Measurements from ENCODE around the gene ASB9.
A peak's percentile ranks its signal among the peaks of the same experiment; 100 is the strongest.
"Not testable (repeated sequence)": the region's sequence is repeated elsewhere in the genome, so short reads cannot be mapped to it uniquely, and the experiment has no call there.

ASB9 gene, protein sequence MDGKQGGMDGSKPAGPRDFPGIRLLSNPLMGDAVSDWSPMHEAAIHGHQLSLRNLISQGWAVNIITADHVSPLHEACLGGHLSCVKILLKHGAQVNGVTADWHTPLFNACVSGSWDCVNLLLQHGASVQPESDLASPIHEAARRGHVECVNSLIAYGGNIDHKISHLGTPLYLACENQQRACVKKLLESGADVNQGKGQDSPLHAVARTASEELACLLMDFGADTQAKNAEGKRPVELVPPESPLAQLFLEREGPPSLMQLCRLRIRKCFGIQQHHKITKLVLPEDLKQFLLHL

DNA sequence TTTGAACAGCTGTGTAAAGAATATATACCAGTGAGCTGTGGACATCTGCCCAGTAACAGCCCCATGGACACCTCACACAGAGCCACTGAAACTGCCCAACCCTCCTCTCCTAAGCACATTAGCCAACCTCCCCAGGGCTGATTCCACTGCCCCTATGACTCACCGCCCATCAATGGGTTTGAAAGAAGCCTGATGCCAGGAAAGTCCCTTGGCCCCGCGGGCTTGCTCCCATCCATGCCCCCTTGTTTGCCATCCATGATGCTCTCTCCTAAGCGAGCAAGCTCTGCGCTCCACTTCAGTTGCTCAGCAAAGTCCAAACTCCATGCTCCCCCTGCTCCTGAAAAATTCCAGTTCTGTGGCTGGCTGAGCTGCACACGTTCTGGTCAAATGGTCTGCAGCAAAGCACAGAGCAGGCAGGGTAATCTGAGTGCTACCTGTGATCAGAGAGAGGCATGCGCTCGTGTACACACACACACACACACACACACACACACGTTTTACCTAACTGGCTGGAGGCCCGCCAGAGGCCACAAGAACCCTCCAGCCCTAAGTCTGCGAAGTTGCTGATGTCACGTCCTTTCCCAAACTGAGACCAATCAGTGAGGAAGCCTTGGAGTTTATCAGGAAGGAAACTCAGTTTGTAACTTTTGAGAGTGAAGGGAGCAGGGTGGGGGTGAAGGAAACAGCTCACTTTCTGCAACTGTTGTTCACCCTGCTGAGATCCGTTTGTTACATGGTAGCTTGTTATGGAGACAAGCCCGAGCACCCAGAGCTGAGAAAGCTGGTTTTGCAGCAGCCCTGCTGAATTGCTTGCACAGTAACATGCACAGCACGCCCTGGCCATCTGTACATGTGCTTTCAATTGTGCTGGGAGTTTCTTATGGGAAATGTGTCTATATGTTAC is at the start of gene ASB9:
ASB9 (minus strand) TSS at position 466 of the 904 bp plus-strand sequence; CDS start at position 257, 209 bp downstream.
- peak; percentile 3 to 14 for DNase-seq

DNA sequence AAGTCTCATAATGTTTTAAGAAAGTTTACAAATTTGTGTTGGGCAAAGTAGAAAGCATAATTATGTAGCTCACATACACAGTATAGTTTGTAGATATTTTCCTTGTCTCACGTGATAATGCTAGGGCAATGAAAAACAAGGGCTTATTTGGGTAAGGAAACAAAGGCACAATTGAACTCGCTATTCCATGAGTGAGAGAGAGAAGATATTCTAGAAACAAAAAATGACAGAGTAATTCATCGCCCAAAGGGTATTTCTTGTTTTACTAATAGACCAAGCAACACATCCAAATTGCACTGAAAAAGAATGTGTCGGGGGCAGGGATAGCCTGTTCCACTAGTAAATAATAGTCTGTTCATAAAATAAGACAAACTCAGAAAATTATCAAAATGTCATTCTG is 49.2 kb upstream of the ASB9 start:
- DNase-seq, result no peak

DNA sequence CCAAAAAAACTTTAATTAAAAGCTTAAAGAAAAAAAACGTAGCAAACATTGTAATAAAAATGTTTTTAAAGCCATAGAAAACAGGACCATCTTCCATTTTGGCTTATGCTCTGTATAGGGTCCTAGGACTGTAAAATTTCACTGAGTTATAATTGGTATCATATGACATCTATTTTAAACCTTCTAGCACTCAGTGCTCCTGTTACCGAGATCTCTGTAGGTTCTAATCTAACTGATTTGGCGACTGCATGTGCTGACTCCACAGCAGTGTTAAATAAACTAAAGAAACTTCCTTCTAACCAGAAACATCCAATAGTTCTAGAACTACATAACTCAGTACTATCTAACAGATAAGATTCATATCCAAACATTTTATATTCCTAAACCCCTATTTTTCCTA is 45.6 kb upstream of the ASB9 start, which contains the start of gene ASB11:
ASB11 (minus strand) TSS at position 132 of the 400 bp plus-strand sequence; CDS start at position 97, 35 bp downstream.
- DNase-seq, result no peak

DNA sequence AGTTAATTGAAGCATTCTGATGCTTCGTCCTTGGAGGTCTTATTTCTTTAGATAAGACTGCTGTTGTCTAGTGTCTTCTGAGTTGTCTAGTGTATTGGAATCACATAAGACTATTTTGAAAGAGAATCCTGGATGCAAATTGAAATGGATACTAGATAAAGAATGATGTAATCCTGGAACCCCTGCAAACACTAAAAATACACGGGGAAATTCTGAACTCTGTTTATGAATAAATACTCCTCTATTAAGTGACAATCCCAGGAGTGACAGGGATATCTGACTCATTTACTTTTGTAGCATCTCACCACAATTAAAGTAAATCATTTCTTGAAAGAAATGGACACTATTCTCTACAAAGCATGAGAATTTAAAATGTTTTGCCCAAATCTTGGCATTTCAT is 44.6 kb upstream of the ASB9 start:
- DNase-seq, result no peak

DNA sequence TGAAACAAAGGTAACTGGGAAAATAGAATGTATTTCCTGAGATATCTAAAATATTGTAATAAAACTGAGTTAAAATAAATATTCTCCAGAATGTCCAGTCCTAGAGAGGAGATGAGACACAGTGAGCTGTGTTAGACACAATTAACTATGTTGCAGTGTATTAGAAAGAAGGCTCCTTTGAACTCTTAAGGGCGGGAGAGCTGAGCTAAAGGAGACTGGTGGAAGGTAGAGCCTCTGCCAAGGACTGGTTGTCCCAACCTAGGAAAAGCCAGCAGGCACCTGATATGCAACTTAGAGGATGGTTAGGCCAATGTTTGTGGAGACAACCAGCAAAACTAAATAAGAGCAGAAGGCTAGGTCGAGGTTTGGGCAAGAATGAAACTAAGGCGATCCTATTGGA is 41.2 kb upstream of the ASB9 start:
- no peak for DNase-seq

DNA sequence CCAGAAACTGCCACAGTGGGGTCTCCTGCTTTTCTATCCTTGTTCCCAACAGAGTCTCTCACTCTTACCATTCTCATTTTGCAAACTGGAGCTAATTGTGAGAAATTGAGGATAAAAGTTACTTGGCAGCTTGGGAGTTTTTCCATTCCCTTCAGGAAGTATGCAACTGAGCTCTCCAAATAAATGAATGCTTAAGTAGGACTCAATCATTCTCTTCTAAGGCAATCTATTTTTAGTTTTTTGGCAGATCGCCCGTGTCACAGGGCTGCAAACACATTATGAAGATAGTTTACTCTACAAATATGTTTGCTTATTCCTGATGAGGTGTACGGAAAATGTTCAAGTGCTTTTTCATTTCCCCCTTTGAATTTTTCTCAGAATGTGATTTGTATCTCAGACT is 40.2 kb upstream of the ASB9 start:
- DNase-seq, result no peak

DNA sequence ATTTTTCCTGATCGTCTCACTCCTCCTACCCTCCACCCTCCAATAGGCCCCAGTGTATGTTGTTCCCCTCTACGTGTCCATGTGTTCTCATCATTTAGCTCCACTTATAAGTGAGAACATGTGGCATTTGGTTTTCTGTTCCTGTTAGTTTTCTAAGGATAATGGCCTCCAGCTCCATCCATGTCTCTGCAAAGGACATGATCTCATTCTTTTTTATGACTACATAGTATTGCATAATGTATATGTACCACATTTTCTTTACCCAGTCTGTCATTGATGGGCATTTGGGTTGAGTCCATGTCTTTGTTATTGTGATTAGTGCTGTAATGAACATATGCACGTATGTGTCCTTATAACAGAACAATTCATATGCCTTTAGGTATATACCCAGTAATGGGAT is 36.0 kb upstream of the ASB9 start:
- not testable (repeated sequence) for DNase-seq

DNA sequence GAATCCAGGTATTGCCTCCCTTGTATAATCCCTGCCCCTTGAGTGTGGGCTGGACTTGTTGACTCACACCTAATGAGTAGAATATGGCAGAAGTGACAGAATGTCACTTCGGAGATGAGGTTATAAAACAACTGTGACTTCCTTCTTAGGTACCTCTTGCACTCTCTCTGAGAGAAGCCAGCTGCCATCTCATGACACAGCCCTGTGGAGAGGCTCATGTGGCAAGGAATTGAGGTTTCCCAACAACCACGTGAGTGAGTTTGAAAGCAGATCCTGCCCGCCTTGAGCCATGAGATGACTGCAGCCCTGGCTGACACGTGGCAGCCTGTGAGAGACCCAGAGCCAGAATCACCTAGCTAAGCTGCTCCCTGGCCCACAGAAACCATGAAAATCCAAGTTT is 32.0 kb upstream of the ASB9 start:
- DNase-seq, result peak; percentile 11 to 24

DNA sequence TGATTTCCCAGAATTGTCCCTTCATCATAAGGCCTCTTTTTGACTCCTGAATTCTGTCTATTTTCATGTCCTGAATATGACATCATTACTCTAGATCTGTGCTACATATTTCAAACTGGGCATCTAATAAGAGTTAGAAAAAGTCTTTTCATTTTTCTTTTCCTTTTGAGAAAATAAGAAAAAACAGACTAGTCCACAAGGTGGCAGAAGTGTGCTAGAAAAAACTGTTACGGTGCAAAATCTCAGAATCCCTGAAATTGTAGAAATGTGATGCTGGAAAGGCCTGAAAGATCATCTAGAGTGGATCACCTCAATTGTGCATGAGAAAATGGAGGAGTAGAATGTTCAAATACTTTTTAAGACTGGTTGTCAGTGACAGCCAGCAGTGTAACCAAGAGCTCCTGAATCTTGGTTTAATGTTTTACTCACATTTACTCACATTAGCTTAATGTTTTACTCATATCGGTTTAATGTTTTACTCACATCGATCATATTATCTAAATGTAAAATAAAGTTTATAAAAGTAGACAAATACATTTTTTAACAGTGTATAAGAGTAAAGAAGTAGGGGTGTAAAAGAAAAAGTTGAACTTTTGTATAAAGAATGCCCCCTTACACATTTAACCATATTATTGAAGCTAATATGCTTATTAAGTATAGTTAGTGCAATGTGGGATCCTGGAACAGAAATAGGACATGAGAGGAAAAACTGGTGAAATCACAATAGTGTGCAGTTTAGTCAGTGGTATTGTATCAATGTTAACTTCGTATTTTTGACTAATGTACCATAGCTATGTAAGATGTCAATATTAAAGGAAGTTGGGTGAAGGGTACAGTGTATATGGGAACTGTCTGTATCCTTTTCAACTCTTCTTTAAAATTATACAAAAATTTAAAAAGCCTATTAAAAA is 30.3 kb upstream of the ASB9 start:
- DNase-seq, result no peak

DNA sequence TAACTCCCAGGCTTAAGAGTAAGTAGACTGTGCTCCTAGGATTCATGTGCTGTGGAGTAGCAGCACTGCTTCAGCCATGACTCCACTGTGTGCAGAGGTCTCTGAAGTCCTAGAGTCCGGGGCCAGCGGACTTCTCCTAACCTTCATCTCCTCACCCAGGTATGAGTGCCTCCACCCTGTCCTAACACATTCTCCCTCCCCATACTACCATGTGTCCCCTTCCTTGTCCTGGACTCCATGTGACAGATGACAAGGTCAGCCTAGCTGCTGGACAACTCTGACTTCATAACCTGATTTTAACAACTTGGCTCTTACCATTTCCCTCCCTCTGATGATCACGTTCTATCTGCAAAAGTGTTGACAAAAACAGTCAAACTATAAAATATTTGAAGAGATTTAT is 28.9 kb upstream of the ASB9 start:
- DNase-seq, result no peak

DNA sequence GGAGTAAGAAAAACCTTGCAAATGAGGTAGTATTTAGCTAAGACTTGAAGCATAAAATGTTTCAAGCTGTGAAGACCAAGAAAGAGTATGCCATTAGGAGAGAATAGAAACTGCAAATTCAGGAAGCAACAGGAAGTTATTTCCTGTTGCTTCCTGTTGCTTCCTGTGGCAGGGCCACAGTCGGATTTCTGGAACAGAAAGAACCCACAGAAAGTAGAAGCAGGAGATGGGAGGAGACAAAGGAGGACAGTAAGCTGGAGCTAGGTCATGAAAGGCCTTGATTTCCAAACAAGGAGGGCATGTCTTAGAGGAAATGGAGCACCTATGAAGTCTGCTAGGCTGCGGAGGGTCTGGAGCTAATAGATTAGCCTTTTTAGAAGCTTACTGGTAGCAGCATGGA is 28.3 kb upstream of the ASB9 start:
- DNase-seq, result no peak

DNA sequence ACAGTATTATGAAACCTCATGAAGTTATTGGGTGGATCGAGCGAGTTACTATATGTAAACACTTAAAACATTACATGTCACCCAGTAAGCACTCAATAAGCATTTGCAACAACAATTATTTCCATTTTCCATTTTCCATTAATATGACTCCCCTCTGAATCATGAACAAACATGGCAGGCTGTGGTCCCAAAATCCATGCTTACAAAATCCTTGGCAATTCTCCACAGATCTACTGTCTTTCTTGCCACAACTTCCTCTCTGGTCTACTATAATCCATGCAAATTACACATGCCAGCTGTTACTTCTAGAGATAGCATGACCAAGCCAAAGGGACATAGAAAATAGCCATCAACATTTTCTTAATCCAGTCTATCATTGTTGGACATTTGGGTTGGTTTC is 23.6 kb upstream of the ASB9 start:
- DNase-seq, result no peak

DNA sequence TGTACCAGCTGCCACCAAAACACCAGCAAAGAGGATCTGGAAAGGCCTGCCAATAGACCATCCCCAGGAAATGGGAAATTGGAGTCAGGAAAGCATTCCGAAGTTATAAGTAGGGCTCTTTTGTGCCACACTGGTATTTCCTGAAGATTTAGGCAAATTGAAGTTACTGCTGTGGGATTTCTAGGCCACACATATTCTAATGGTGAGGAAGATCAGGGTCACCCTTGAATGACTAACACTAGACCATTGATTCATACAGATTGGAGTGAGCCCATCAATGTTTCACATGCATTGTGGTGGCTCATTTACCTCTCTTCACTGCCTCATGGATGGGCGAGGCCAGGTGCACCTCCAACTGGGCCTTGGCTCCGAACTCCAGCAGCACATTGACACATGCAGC is 23.0 kb upstream of the ASB9 start:
- no peak for DNase-seq

DNA sequence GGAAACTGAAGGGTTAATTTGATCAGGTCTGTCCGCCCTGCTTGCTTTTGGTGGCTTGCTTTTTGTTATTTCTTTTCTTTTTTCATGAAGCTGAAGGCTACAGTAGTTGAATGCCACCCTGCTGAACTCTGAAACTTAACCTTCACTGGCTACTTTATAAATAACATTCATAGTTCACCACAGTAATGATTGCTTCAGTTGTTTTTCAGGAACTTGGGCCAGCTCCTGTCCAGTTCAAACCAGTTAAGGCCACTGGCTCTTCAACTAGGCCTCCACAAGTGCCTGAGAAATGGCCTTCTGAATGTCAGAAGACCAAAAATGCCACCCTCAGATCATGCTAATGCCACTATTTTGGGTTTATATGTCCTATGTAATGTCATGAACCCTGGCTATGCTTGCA is 7.7 kb upstream of the ASB9 start:
- DNase-seq, result no peak

DNA sequence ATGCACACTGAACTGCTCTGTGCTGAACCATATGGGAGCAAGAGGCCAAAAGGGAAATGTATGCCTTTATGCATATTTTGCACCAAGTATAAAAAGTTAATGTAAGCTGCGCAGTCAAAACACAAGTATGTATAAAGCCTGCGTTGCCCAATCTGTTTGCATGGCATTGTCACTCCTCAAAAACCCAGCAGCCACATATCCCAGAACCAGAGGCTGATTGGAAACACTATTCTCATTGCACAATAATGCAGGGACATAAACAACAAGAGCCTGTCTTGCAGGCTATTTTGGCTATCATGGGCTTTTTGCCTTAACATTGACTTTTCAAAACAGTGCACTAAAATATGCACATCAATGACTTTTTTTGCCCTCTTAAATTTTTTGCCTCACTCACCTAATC is 5.1 kb upstream of the ASB9 start:
- DNase-seq, result no peak

DNA sequence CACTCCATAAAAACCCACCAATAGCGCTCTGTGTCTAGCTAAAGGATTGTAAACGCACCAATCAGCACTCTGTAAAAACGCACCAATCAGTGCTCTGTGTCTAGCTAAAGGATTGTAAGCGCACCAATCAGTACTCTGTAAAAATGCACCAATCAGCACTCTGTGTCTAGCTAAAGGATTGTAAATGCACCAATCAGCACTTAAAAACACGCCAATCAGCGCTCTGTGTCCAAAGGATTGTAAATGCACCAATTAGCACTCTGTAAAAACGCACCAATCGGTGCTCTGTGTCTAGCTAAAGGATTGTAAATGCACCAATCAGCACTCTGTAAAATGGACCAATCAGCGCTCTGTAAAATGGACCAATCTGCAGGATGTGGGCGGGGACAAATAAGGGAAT is 3.4 kb upstream of the ASB9 start:
- DNase-seq, result not testable (repeated sequence)

DNA sequence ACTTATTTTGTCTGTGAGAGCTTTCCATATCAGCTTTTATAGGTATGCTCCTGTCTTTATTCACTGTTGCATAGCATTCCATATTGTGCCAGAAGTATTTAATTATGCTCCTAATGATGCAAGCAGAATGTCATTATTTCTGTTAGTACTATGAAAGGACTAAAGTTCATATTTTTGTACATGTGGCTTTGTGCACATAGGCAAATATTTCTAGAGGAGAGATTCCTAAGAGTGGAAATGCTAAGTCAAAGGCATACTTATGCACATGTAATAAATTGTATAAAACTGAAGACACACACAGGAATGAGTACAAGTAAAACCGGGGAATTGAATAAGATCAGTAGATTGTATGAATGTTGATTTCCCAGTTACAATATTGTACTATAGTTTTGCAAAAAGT is 1.9 kb upstream of the ASB9 start:
- DNase-seq, result no peak

DNA sequence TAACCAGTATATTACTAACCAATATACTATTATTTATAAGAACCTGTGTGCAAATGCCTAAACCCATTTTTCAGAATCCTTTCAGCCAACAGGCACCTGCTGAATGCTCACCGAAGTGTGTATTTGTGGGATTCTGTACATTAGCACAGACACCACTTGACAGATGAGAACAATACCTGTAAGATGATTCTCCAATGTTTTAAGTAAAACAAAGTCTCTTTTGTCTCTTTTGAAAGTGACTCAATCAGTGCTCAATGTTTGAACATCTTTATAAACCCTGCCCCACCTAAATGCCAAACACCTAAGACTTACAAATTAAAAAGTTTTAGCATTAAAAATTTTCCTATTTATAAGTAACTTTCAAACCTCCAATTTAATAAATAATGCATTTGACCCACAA is 763 bp downstream of the ASB9 start:
- DNase-seq, result no peak

DNA sequence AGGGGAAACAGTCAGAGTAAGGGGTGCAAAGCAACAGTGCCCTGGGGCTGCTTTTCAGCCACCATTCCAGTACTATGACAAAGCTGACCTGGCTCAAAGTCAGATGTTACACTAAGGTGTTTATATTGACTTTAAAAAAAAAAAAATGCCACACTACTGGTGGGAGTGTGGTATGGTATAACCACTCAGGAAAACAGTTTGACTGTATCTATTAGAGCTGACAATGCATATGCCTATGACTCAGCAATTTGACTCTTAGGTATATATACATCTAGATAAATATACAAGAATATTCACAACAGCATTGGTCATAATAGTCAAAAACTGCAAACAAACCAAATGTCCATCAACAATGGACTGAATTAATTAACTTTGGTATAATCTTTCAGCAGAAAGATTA is 15.0 kb downstream of the ASB9 start:
- DNase-seq, result no peak

DNA sequence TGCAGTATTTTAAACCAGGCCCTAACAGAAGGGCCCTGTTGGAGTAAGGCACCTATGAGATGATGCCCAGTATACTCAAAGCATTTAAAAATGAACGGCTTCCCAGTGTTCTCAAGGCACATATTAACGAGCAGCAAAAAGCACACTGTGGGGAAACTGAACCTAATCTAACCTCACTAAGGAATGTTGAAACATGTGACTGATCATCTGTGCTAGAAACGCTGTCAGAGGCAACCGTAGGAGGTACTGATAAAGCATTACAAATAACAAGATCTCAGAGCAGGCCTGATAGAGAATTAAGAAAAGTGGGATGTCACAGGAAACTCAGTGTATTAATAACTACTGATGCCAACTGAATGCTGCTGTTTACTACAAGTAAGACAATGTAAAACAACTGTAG is 24.0 kb downstream of the ASB9 start:
- DNase-seq, result no peak

DNA sequence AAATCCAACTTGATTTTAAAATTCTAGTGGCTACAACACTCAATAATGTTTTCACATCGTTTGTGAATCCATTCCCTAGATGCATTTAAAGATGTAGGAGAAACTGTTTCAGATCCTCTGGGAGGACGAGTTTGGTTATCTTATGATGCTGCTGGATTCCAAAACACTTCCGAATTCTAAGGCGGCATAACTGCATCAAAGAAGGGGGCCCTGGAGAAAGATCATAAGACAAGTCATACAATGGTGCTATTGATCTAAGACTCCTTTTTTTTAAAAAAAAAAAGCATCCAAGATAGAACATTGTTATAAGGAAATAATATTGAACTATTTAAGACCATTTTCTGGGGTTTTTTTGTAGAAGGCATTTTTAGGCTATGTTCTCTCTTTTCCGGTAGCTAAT is 25.5 kb downstream of the ASB9 start:
- DNase-seq, result no peak

DNA sequence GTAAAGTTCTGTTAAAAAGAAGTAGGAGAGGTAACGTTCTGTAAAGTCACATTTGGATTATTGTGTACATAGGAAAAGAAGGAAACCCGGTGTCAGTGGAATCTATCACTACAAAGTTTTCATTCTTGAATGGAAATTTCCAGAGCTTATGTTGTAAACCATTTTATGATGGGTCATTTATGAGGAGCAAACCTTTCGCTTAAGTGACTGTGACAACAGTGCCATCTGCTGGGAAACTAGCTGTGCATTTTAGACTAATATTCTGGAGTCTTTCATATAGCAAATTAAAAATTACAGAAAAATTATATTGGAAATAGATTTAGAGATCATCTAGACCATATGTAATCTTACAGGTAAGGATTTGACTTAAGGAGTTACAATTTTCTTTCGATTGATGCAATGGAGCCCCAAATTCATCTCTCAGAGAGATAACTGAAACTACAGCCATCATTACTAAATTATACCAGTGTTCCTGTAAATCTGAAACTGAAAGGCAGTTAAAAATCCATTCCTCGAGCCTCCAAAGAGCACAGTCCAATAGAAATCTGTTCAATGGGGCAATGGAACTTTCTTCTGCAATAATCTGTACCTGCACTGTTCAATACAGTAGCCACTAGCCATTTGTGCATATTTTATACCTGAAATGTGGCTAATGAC is 26.9 kb downstream of the ASB9 start:
- peak; percentile 18 to 48 for DNase-seq

DNA sequence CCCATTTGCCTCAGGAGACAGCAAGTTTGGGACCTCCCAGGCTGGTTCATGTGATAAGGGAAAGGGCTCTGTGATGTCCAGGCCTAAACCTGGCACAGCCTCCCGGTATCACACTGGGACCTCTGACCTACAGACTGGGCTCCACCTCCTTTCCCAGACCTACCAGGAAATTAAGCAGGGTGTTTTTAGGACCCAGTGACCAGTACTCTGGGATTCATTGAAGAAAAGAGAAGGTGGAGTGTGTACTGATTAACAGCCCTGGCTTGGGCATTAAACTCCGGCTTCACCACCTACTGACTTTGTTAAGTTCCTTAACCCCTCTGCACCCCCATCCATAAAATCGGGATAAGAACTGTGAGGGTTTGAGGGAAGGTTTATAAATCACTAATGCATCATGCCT is 28.6 kb downstream of the ASB9 start:
- no peak for DNase-seq

All from activated CD4-positive, alpha-beta T cell treated with anti-CD3 and anti-CD28 coated beads, Interleukin-2, amount 50 U/mL, for 48 hours (primary cell).